NCI-H524 (cell line): ENCODE results near the gene FGD5.

Experiments used
- DNase-seq, 2 experiments: peaks; one replicate each; lab custom pipeline; 2025; lab: John Stamatoyannopoulos, UW

Gene FGD5

DNA sequence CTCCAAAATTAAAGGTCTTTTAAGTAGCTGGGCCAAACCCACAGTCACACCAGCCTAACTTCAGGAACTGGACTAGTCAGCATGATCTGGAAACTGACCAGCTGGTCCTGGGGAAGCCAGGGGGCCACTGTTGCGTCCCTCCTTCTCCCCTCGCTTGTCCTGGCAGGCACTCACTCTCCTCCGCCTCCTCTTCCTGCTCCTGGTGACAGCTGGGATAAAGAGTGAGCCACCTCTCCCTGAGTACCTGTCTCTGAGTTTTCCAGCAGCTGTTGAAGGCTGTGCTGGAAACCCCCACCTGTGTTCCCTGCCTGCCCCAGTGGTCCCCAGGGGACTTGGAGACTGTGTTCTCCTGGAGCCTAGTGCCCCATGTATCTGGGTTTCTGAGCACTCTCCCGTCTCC is 56.0 kb downstream of the FGD5 start:
- peak; percentile 78 to 93 for DNase-seq

DNA sequence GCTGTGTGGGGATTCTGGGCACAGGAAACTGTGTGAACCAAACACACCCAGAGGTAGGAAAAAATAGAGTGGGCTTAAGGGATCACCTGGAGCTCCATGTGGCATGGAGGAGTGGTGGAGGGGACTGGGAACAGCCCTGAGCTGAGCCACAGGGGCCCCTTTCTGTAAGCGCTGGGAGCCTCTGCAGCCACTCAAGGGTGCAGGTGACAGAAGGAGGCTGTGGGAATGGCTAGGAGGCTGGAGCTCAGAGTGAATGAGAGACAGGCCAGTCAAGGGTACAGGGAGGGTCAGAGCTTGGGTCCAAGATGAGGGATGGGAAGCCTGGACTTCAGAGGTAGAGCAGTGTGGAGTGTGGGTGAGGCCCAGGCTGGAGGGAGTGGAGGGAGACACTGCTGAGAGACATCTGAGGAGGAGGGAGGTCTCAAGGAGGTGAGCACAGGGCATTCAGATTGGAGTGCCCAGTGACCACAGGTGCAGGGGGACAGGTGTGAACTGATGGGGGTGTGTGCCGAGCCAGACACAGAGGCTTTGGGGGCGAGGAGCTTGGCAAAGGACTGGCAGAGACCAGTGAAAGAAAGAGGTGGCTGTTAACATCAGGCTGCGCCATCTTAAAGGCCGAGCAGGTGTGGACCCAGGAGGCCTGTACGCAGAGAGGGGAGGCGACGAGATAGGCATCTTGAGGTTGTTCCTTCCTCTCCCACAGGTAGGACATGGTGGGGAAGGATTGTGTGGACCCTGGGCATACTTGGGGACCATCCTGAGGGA is 56.8 kb downstream of the FGD5 start:
- peak in 1 of 2 experiments; percentile 35 for DNase-seq

DNA sequence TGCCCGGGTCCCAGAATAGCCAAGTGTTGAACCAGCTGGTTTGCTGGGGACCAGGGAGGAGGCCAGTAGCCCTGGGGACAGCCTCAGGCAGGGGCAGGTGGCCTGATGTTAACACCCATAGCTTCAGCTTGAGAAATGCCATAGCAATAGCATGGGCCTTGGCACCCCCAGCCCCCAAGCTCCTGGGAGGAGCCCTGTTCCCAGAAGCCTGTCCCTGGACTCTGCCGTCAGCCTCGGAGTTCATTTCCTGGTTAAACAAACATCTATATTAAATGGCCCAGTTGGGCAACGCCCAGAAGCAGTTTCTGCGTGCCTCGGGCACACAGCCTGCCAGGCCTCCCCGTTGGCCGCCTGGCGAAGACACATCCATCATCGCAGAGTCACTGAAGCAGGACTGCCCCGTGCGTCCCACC is 58.2 kb downstream of the FGD5 start:
- no peak for DNase-seq

- no peak for DNase-seq
These were observed 58.7 kb downstream of the FGD5 start for GRCh38 chr3:14877469-14877868.

- peak; percentile 42 to 86 for DNase-seq
These were observed 60.6 kb downstream of the FGD5 start for GRCh38 chr3:14879211-14879874.

- no peak for DNase-seq
These were observed 61.8 kb downstream of the FGD5 start for GRCh38 chr3:14880447-14881106.

DNA sequence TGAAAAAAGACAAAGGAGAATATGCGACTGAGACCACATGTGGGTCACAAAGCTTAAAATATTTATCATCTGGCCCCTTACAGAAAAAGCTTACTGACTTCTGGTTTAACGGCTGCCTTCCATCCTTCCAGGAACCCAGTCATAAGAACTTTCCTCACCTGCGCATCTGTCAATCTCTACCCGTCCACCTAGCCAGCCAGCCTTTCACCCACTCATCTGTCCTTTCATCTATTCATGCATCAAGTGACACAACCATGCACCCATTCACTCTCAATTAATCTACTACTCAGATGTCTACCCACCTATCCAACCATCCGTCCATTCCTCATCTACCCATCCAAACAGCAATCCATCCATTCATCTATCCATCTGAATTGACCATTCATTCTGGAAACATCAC is 64.5 kb downstream of the FGD5 start:
- DNase-seq: no peak

GRCh38 chr3:14884665-14885064 is 65.9 kb downstream of the FGD5 start:
- no peak for DNase-seq

GRCh38 chr3:14885307-14885706 is 66.5 kb downstream of the FGD5 start:
- DNase-seq: no peak

- DNase-seq: no peak
These were observed 67.3 kb downstream of the FGD5 start for GRCh38 chr3:14886101-14886500.

GRCh38 chr3:14889205-14889604 is 70.4 kb downstream of the FGD5 start:
- DNase-seq: peak in 1 of 2 experiments; percentile 57

DNA sequence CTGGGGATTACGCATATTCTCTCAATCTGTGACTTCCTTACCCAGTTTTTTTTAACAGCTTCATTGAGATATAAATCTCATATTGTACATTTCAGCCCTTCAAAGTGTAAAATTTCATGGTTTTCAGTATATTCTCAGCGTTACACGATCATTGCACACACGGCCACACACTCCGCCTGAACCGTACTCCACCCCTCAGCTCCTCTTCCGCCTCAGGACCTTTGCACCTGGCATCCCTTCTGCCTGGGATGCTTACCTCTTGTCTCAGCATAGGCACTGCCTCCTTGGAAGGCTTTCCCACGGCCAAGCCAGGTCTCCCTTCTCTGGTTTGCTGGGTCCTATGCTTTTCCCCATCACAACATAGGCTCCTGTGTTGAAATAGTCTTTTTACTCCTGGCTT is 71.2 kb downstream of the FGD5 start:
- no peak for DNase-seq

- no peak for DNase-seq
These were observed 71.7 kb downstream of the FGD5 start for GRCh38 chr3:14890476-14890875.

DNA sequence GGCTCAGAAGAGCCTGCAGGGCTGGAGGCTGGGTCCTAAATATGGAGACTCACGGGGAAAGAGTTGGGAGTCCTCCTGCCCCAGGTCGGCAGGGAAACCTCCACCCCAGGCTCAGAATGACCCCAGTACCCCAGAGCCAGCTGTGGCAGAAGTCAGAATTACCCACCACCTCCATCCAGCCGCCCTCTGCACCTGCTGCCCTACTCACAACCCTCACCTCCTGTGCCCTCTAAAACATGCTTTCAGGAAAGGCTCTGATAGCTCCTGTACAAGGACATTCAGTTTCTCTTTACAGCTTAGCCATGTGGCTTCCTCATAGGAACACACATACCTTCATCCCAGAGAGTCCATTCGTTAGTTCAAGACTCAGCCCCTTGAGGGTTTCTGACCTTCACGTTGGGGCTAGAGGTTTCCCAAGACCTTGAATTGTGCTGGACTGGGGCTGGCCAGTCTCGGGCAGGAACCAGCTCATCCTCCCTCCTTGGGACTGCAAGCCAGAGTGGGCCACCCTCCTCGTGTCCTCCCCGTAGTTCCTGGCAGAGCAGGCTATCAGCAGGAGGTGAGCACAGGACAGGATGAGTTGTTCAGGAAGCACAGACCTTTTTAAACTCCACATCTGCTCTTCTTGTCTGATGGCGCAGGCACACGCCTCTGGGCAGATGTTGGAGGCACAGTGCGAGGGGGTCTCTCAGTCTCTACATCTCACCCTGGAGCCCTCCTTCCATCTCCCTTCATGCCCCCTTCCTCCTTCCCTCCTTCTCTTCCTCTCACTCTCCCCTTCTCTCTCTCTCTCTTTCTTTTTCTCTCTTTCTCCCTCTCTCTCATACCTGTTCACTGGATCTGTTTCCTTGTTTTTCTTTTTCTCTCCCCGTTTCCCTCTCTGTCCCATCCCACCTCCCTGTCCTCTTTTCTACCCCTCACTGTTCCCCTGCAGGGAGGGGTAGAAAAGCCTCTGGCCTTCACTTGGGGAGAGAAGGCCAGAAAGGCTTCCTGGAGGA is 72.7 kb downstream of the FGD5 start:
- DNase-seq: no peak

DNA sequence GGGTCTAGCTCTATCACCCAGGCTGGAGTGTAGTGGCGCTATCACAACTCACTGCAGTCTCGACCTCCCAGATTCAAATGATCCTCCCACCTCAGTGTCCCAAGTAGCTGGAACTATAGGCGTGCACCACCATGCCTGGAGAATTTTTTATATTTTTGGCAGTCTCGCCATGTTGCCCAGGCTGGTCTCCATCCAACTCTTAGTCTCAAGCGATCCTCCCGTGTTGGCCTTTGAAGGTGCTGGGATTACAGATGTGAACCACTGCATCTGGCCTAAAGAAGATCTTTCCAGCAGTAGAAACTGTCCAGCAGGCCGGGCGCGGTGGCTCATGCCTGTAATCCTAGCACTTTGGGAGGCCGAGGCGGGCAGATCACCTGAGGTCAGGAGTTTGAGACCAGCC is 73.5 kb downstream of the FGD5 start:
- DNase-seq: no peak

GRCh38 chr3:14894085-14894484 is 75.3 kb downstream of the FGD5 start:
- DNase-seq: no peak

GRCh38 chr3:14897266-14897665 is 78.5 kb downstream of the FGD5 start:
- DNase-seq: no peak

GRCh38 chr3:14898929-14899328 is 80.2 kb downstream of the FGD5 start:
- no peak for DNase-seq

DNA sequence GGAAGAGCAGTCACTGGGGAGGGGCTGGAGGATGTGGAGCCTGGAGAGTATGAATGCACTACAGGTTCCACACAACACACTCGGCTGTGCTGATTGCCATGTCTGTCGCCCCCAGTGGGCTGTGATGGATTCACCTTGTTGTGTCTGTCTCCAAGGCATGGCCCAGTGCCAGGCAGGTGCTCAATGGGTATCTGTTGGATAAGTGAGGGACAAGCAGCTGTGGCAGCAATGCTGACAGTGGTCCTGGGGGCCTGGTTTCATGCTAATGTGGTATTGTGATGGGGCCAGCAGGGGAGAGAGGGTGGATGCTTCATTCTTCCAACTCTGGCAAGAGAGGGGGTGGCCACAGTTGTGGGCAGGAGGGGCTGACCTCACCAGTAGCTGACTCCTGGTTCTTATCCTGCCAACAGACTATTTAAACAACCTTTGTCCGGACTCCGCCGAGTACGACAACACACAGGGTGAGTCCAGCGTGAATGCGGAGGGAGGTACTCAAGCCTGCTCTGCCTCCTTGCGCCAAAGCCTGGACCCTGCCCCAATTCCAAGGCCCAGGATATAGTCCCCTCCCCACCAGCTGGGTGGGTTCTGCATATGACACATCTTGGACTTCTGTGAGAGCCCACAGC is 81.3 kb downstream of the FGD5 start:
- DNase-seq: peak; percentile 26 to 33

- no peak for DNase-seq
These were observed 82.4 kb downstream of the FGD5 start for GRCh38 chr3:14900881-14901873.
